HCT116 (cell line): ENCODE results near the gene CCL7. TPM values are rescaled to one million over a fixed set of nuclear protein-coding genes. Genes with fewer than 3 reads are reported as not detected.

Experiments used
- ATAC-seq: fragments of 200-7000 bp; cut with Tn5 transposase; 2 replicates; pipeline ENCODE4 v1.9.1; 2020; ENCODE audit warnings: mild to moderate bottlenecking, moderate library complexity
- BruUV-seq: library from RNA; stranded (reverse); fragments of 400-500 nt; replicated peaks from 2 replicates; lab custom pipeline; 2021; lab: Mats Ljungman, UMichigan
- CTCF ChIA-PET: fragments of 300-600 bp; sonication (Branson Sonifier 250); formaldehyde crosslinking; loops from one replicate; lab custom pipeline; 2021; ENCODE audit warnings: antibody characterized with exemption; lab: Charles Lee
- POLR2A ChIA-PET: fragments of 300-600, 350-600 bp; sonication (Branson Sonifier 250); formaldehyde crosslinking; loops from one replicate; lab custom pipeline; 2021; ENCODE audit warnings: antibody characterized with exemption; lab: Charles Lee
- RAD21 ChIA-PET, 2 experiments: fragments of 300-600 bp; sonication (Branson Sonifier 250); formaldehyde crosslinking; loops; one replicate each; lab custom pipeline; 2023; ENCODE audit warnings: low total read pairs in 2 of 2; ENCODE audit not compliant: uncharacterized antibody in 2 of 2, unreplicated experiment in 2 of 2, low non-redundant PET in 1 of 2; lab: Charles Lee
- DNase-seq: peaks from one replicate; pipeline ENCODE4 v3.0.0-alpha.2; 2010; ENCODE audit warnings: low read depth, low spot score
- H2AFZ ChIP-seq: fragments of 200-600 bp; shearing (Covaris generic), sonication (generic); 2 replicates; pipeline ENCODE4 v1.6.1; 2017; ENCODE audit warnings: low read depth, mixed run types, mixed read lengths, antibody characterized with exemption, low read length; ENCODE audit not compliant: poor library complexity, severe bottlenecking
- H3K27ac ChIP-seq: 2 replicates; pipeline ENCODE4 v1.5.1; 2012; ENCODE audit warnings: low read depth, low read length
- H3K27me3 ChIP-seq: fragments of 200-600 bp; sonication (generic); 2 replicates; pipeline ENCODE4 v1.6.1; 2016; ENCODE audit warnings: mixed run types, low read length, mixed read lengths; ENCODE audit not compliant: insufficient read depth
- H3K36me3 ChIP-seq, 2 experiments: fragments of 200-500 bp in 1 of 2; fragments of 200-600 bp in 1 of 2; sonication (Bioruptor generic) in 1 of 2; sonication (generic) in 1 of 2; 2 replicates each; pipeline versions ENCODE4 v1.5.1 to v1.6.1; 2014 to 2016; ENCODE audit warnings: low read length in 2 of 2, inconsistent platforms in 1 of 2, mixed read lengths in 1 of 2, mixed run types in 1 of 2; ENCODE audit not compliant: insufficient read depth in 2 of 2, control insufficient read depth in 1 of 2
- H3K4me1 ChIP-seq, 2 experiments: fragments of 200-600 bp in 1 of 2; sonication (generic) in 1 of 2; 2 replicates each; pipeline versions ENCODE4 v1.5.1 to v1.6.1; 2012 to 2017; ENCODE audit warnings: low read length in 2 of 2, inconsistent platforms in 1 of 2, mild to moderate bottlenecking in 1 of 2, mixed read lengths in 1 of 2, mixed run types in 1 of 2, moderate library complexity in 1 of 2; ENCODE audit not compliant: insufficient read depth in 2 of 2, control insufficient read depth in 1 of 2
- H3K4me2 ChIP-seq: fragments of 200-600 bp; sonication (generic); 2 replicates; pipeline ENCODE4 v1.6.1; 2017; ENCODE audit warnings: mixed run types, low read length, mixed read lengths
- H3K4me3 ChIP-seq, 2 experiments: fragments of 200-600 bp in 1 of 2; sonication (generic) in 1 of 2; replicated peaks in 1 of 2; 2 replicates each; pipeline ENCODE4 v1.5.1; 2011 to 2016; ENCODE audit warnings: low read length in 2 of 2, control low read depth in 1 of 2, low read depth in 1 of 2, mild to moderate bottlenecking in 1 of 2, mixed read lengths in 1 of 2, mixed run types in 1 of 2
- H3K79me2 ChIP-seq: fragments of 200-600 bp; sonication (generic); 2 replicates; pipeline ENCODE4 v1.6.1; 2017; ENCODE audit warnings: mild to moderate bottlenecking, mixed run types, low read length, moderate library complexity, mixed read lengths; ENCODE audit not compliant: insufficient read depth
- H3K9ac ChIP-seq: fragments of 200-600 bp; sonication (generic); 2 replicates; pipeline ENCODE4 v1.6.1; 2016; ENCODE audit warnings: low read length, mixed read lengths
- H3K9me2 ChIP-seq: fragments of 200-600 bp; sonication (generic), shearing (Covaris generic); 2 replicates; pipeline ENCODE4 v1.6.1; 2017; ENCODE audit warnings: mixed run types, mild to moderate bottlenecking, moderate library complexity; ENCODE audit not compliant: insufficient read depth
- H3K9me3 ChIP-seq, 2 experiments: fragments of 200-500 bp in 1 of 2; fragments of 200-600 bp in 1 of 2; sonication (Bioruptor generic) in 1 of 2; sonication (generic) in 1 of 2; 2 replicates each; pipeline ENCODE4 v1.6.1; 2014 to 2017; ENCODE audit warnings: low read length in 2 of 2, mixed read lengths in 2 of 2, inconsistent platforms in 1 of 2, low read depth in 1 of 2, mild to moderate bottlenecking in 1 of 2, mixed run types in 1 of 2, moderate library complexity in 1 of 2; ENCODE audit not compliant: control insufficient read depth in 1 of 2, insufficient read depth in 1 of 2
- H4K20me1 ChIP-seq: fragments of 200-600 bp; sonication (generic), shearing (Covaris generic); 2 replicates; pipeline ENCODE4 v1.6.1; 2017; ENCODE audit warnings: mixed run types, mild to moderate bottlenecking, moderate library complexity; ENCODE audit not compliant: insufficient read depth
- ATF3 ChIP-seq: IDR thresholded peaks from 2 replicates; pipeline ENCODE4 v1.6.1; 2012
- CBX3 ChIP-seq: IDR thresholded peaks from 2 replicates; pipeline ENCODE4 v1.6.1; 2012; ENCODE audit warnings: low read depth
- CEBPB ChIP-seq: IDR thresholded peaks from 2 replicates; pipeline ENCODE4 v1.6.1; 2012; ENCODE audit warnings: low read depth
- CTCF ChIP-seq, 3 experiments: fragments of 200-600 bp in 1 of 3; sonication (generic) in 1 of 3; IDR thresholded peaks in 2 of 3; conservative IDR thresholded peaks in 1 of 3; 2 replicates each; pipeline ENCODE4 v1.5.1; 2012 to 2017; ENCODE audit warnings: low read depth in 2 of 3, low read length in 2 of 3, antibody characterized with exemption in 1 of 3, borderline replicate concordance in 1 of 3, control low read depth in 1 of 3, mild to moderate bottlenecking in 1 of 3, mixed read lengths in 1 of 3, mixed run types in 1 of 3, moderate library complexity in 1 of 3; ENCODE audit not compliant: insufficient read depth in 1 of 3
- ELF1 ChIP-seq: IDR thresholded peaks from 2 replicates; pipeline ENCODE4 v1.6.1; 2012; ENCODE audit warnings: low read depth, borderline replicate concordance
- EZH2 ChIP-seq: fragments of 200-600 bp; sonication (generic); IDR thresholded peaks from 2 replicates; pipeline ENCODE4 v1.6.1; 2017; ENCODE audit warnings: antibody characterized with exemption, mixed run types
- EZH2phosphoT487 ChIP-seq: fragments of 200-600 bp; IDR thresholded peaks from 2 replicates; pipeline ENCODE4 v1.6.1; 2018; ENCODE audit warnings: antibody characterized with exemption, borderline replicate concordance
- FOSL1 ChIP-seq: IDR thresholded peaks from 2 replicates; pipeline ENCODE4 v1.6.1; 2012; ENCODE audit warnings: low read depth
- JUND ChIP-seq: IDR thresholded peaks from 2 replicates; pipeline ENCODE4 v1.6.1; 2012
- POLR2A ChIP-seq: IDR thresholded peaks from 2 replicates; pipeline ENCODE4 v1.7.0; 2011; ENCODE audit warnings: borderline replicate concordance; ENCODE audit not compliant: insufficient read depth, insufficient read length; ENCODE audit errors: extremely low read depth
- POLR2AphosphoS5 ChIP-seq: IDR thresholded peaks from 2 replicates; pipeline ENCODE4 v1.6.1; 2011; ENCODE audit warnings: mild to moderate bottlenecking, low read depth, low read length, moderate library complexity
- RAD21 ChIP-seq: IDR thresholded peaks from 2 replicates; pipeline ENCODE4 v1.6.1; 2012; ENCODE audit warnings: low read depth, mild to moderate bottlenecking
- REST ChIP-seq: IDR thresholded peaks from 2 replicates; pipeline ENCODE4 v1.6.1; 2012; ENCODE audit warnings: low read depth
- SP1 ChIP-seq: IDR thresholded peaks from 2 replicates; pipeline ENCODE4 v1.6.1; 2012; ENCODE audit warnings: low read depth
- SRF ChIP-seq: IDR thresholded peaks from 2 replicates; pipeline ENCODE4 v1.6.1; 2012; ENCODE audit warnings: low read depth
- TCF7L2 ChIP-seq: IDR thresholded peaks from 2 replicates; pipeline ENCODE4 v1.7.0; 2011; ENCODE audit warnings: borderline replicate concordance, inconsistent platforms; ENCODE audit not compliant: insufficient read depth, insufficient read length; ENCODE audit errors: extremely low read depth
- YY1 ChIP-seq: IDR thresholded peaks from 2 replicates; pipeline ENCODE4 v1.6.1; 2011; ENCODE audit warnings: low read length, low read depth, moderate library complexity, mild to moderate bottlenecking; ENCODE audit not compliant: insufficient replicate concordance; ENCODE audit errors: extremely low read depth
- ZBTB33 ChIP-seq: IDR thresholded peaks from 2 replicates; pipeline ENCODE4 v1.6.1; 2011; ENCODE audit warnings: mild to moderate bottlenecking, low read length, moderate library complexity; ENCODE audit not compliant: insufficient replicate concordance; ENCODE audit errors: extremely low read depth
- ZFX ChIP-seq: fragments of 450-650 bp; IDR thresholded peaks from 2 replicates; pipeline ENCODE4 v1.6.1; 2017
- ZNF274 ChIP-seq: fragments of 200-500 bp; sonication (Bioruptor generic); IDR thresholded peaks from 2 replicates; pipeline ENCODE4 v1.6.1; 2014; ENCODE audit warnings: mild to moderate bottlenecking, low read depth, low read length, inconsistent platforms
- intact Hi-C: fragments of 100-400 bp; cut with micrococcal nuclease; formaldehyde crosslinking; loops from 2 replicates; pipeline ENCODE4 v1.10.0; 2022
- total RNA-seq: library from RNA; stranded (reverse); gene quantifications from one replicate; pipeline ENCODE4 v1.2.1, GENCODE V29; 2021; ENCODE audit not compliant: unreplicated experiment

CCL7 gene
- total RNA-seq, 1 experiment from 2014 or later: not detected

GRCh38 chr17:34222722-34223497, 47.1 kb upstream of the CCL7 start:
- TF ChIP-seq ZBTB33 (no peak), TCF7L2 (no peak), JUND (no peak), ATF3 (no peak), POLR2A (no peak), YY1 (no peak), ZFX (no peak), EZH2phosphoT487 (no peak), SP1 (no peak), POLR2AphosphoS5 (no peak), RAD21 (no peak), CEBPB (no peak), CTCF (IDR thresholded peaks at IDR 0.05 in 2 of 3, conservative IDR thresholded peaks at IDR 0.05 in 1 of 3; ENCODE audit: borderline replicate concordance in 1 of 3, insufficient read depth in 1 of 3, low read depth in 2 of 3, low read length in 2 of 3) (no peak), SRF (no peak), ZNF274 (no peak), EZH2 (no peak), CBX3 (no peak), REST (no peak), ELF1 (no peak), FOSL1 (no peak)
- DNase-seq (no peak), ATAC-seq (no peak)
- Histone ChIP-seq H3K79me2 (no peaks in the 10 kb centered on the region), H3K36me3 (no peaks in the 10 kb centered on the region), H3K4me2 (no peak overlapping the region), H4K20me1 (no peaks in the 10 kb centered on the region), H3K27ac (no peak overlapping the region), H3K4me1 (no peaks in the 10 kb centered on the region), H3K9me2 (no peaks in the 10 kb centered on the region), H2AFZ (no peak overlapping the region), H3K9ac (no peak overlapping the region), H3K4me3 (no peak overlapping the region), H3K9me3 (peaks cover 0 to 3% of the 10 kb centered on the region in 2 experiments; a peak in 1 of 4 replicates), H3K27me3 (no peaks in the 10 kb centered on the region)
- intact Hi-C loops: no loop called here
- RAD21 ChIA-PET: no interaction called here
- CTCF ChIA-PET: interaction anchor here (1.2 kb wide), 1 partner anchor 139 kb away, joined by 3 read pairs; no protein-coding TSS in a partner anchor
- no TSS peak for BruUV-seq
- POLR2A ChIA-PET: no interaction called here
